Body of pancreas (tissue), 4 donors: Measurements from ENCODE around the gene DNAJB1. TPM values are rescaled to one million over a fixed set of nuclear protein-coding genes. Genes with fewer than 3 reads are reported as not detected.

Source experiments
- ATAC-seq: fragments of 150-250 bp; one replicate; pipeline ENCODE4 v1.9.1; 2016
- DNase-seq, 4 donors: peaks; one replicate each; pipeline ENCODE4 v3.0.0-alpha.2; 2019
- H3K27ac ChIP-seq, 4 donors: fragments of 200-600 bp; sonication (generic); 1 replicate in 3 of 4; 2 replicates in 1 of 4; pipeline versions ENCODE4 v1.5.1 to v1.6.1; 2016 to 2019; ENCODE audit warnings: mild to moderate bottlenecking in 1 of 4, mixed read lengths in 1 of 4, moderate library complexity in 1 of 4
- H3K27me3 ChIP-seq, 2 donors: fragments of 200-600 bp; sonication (generic); one replicate each; pipeline ENCODE4 v1.6.0; 2016; ENCODE audit warnings: mild to moderate bottlenecking in 1 of 2
- H3K36me3 ChIP-seq, 2 donors: fragments of 200-600 bp; sonication (generic); replicated peaks in 1 of 2; 2 replicates each; pipeline ENCODE4 v1.5.1; 2016; ENCODE audit warnings: low read depth in 2 of 2; ENCODE audit not compliant: insufficient read depth in 1 of 2
- H3K4me1 ChIP-seq: fragments of 200-600 bp; sonication (generic); one replicate; pipeline ENCODE4 v1.6.0; 2016
- H3K4me3 ChIP-seq, 2 donors: fragments of 200-600 bp; sonication (generic); 1 replicate in 1 of 2; 2 replicates in 1 of 2; pipeline ENCODE4 v1.5.1; 2016 to 2019
- H3K9me3 ChIP-seq, 3 donors: fragments of 200-600 bp; sonication (generic); 1 replicate in 2 of 3; 2 replicates in 1 of 3; pipeline ENCODE4 v1.5.1; 2016
- CTCF ChIP-seq, 7 experiments: fragments of 450-650 bp in 4 of 7; fragments of 200-600 bp in 3 of 7; sonication (generic) in 3 of 7; IDR thresholded peaks; one replicate each; pipeline ENCODE4 v1.5.1; 2016 to 2019; ENCODE audit warnings: antibody characterized with exemption in 7 of 7
- POLR2A ChIP-seq, 3 donors: fragments of 450-650 bp; IDR thresholded peaks; one replicate each; pipeline ENCODE4 v1.6.1; 2016; ENCODE audit warnings: antibody characterized with exemption in 3 of 3, mild to moderate bottlenecking in 2 of 3
- WGBS, 2 donors: methylation state at CpG; one replicate each; pipeline ENCODE4 v1.1.5; 2017; 5-methylcytosine and 5-hydroxymethylcytosine counted together
- intact Hi-C: fragments of 100-400 bp; cut with DNase I; formaldehyde crosslinking; loops from one replicate; pipeline ENCODE4 v1.15.1; 2023
- total RNA-seq, 2 donors: library from RNA; depleted of rRNA; stranded (reverse); fragments of >200 nt; gene quantifications; one replicate each; pipeline ENCODE4 v1.1.0, GENCODE V29; 2016

The DNAJB1 gene
- total RNA-seq, 2 donors from 2014 or later = 24.4 to 33.2 TPM

DNA sequence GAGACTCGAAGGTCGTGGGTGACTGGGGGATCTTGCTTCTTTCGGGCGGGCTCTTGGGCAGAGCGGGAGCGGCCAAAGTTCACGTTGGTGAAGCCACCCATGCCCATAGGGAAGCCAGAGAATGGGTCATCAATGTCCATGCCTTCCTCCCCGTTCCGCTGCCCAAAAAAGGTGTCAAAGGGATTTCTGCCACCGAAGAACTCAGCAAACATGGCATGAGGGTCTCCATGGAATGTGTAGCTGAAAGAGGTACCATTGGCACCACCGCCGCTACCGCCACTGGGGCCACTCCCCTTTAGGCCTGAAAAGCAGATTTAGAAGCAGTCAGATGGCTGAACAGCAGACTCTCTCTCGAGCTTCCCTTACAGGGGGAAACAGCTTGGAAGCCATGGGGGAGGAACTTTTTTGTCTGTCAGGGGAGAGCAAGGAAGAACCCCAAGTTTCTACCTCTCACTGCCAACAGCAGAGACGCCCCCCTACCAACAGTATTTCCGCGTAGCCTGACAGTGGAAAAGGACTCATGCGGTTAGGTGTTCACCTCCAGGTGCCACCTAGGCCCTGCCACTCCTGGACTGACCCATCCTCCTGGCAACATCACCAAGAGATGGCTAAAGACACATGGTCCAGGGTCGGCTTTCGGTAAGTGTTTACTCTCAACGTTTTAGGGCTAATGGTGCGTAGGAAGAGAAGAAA, 1.3 kb downstream of the DNAJB1 start:
- no peak for DNase-seq
- Histone ChIP-seq H3K27ac (peak overlapping the region in 3 of 4 donors; percentile 99 to 100 (median 99)), H3K36me3 (peaks cover 7 to 14% of the 10 kb centered on the region in 2 donors), H3K4me3 (peak overlapping the region; percentile 72 to 87), H3K9me3 (no peaks in the 10 kb centered on the region), H3K4me1 (peaks cover 61% of the 10 kb centered on the region), H3K27me3 (no peaks in the 10 kb centered on the region)
- intact Hi-C loops = no loop called here
- 15 to 25% methylated on average over 14 to 22 of the region's 22 CpGs for WGBS, 2 donors
- no peak for TF ChIP-seq CTCF (IDR thresholded peaks at IDR 0.05)
- TF ChIP-seq POLR2A (IDR thresholded peaks at IDR 0.05) = no peak
- no peak for ATAC-seq

GRCh38 chr19:14516048-14516534, 2.1 kb downstream of the DNAJB1 start:
- 75 to 78% methylated on average over 5 to 15 of the region's 15 CpGs for WGBS, 2 donors

GRCh38 chr19:14515501-14516047, 2.6 kb downstream of the DNAJB1 start:
- DNase-seq = no peak

More at GRCh38 chr19:14516048-14516534, 2.1 kb downstream of the DNAJB1 start:
- Histone ChIP-seq H3K36me3 (peaks cover 7 to 14% of the 10 kb centered on the region in 2 donors), H3K27me3 (no peaks in the 10 kb centered on the region), H3K27ac (peak overlapping the region in 1 of 4 donors; percentile 99), H3K4me3 (no peak overlapping the region), H3K9me3 (no peaks in the 10 kb centered on the region), H3K4me1 (peaks cover 61% of the 10 kb centered on the region)
- TF ChIP-seq POLR2A (IDR thresholded peaks at IDR 0.05) (no peak), CTCF (IDR thresholded peaks at IDR 0.05) (no peak)
- intact Hi-C loops = no loop called here
- ATAC-seq (no peak), DNase-seq (no peak)

DNA sequence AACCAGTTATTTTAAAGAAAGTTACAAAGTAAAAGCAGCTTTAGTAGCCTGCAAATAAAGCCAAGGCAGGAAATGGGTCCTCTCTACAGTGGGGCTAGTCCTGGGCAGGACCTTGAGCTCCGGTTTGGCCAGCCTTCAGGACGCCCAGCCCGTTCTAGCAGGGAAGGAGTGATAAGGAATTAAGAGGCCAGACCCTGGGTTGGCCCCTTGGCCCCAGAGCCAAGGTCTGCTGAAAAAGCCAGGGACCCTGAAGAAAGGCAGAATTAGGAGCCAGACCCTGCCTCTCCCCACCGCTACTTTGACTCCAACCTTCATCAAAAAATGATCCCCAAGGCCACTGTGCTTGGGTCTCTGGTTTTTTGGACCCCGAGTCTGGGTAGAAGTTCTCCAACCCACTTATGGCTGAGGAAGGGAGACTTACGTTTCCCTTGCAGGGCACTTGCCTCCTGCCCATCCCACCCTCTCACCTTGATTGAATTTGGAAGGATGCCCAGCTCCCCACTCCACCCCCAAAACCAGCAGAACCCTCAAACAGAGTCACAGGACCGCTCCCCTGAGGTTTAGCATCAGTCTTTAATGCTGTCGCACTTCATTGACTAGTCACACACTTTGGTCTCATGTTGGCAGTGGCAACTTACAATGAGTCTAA, 3.9 kb downstream of the DNAJB1 start:
- no peak for DNase-seq
- H3K27me3 ChIP-seq = no peaks in the 10 kb centered on the region
- H3K4me1 ChIP-seq = peaks cover 51% of the 10 kb centered on the region
- no peak for TF ChIP-seq CTCF (IDR thresholded peaks at IDR 0.05)
- no peak for TF ChIP-seq POLR2A (IDR thresholded peaks at IDR 0.05)
- H3K27ac ChIP-seq = peak overlapping the region in 1 of 4 donors; percentile 37
- no peak overlapping the region for H3K4me3 ChIP-seq
- ATAC-seq = no peak
- intact Hi-C loops = no loop called here
- peaks cover 7 to 14% of the 10 kb centered on the region in 2 donors for H3K36me3 ChIP-seq
- 68 to 78% methylated on average over 7 to 8 of the region's 8 CpGs for WGBS, 2 donors
- H3K9me3 ChIP-seq = no peaks in the 10 kb centered on the region

More at GRCh38 chr19:14515501-14516047, 2.6 kb downstream of the DNAJB1 start:
- WGBS, 2 donors = 61 to 63% methylated on average over 8 of the region's 8 CpGs
- Histone ChIP-seq H3K27ac (peak overlapping the region in 1 of 4 donors; percentile 16), H3K36me3 (peaks cover 7 to 14% of the 10 kb centered on the region in 2 donors), H3K4me1 (peaks cover 61% of the 10 kb centered on the region), H3K4me3 (no peak overlapping the region), H3K9me3 (no peaks in the 10 kb centered on the region), H3K27me3 (no peaks in the 10 kb centered on the region)
- no peak for ATAC-seq
- intact Hi-C loops = no loop called here
- TF ChIP-seq POLR2A (IDR thresholded peaks at IDR 0.05) = no peak
- no peak for TF ChIP-seq CTCF (IDR thresholded peaks at IDR 0.05)
